Measurements from ENCODE around the gene TENM4.

TENM4 gene

GRCh38 chr11:78949976-78950690 lies 490.7 kb downstream of the TENM4 start:
- no peak for DNase-seq

GRCh38 chr11:78946945-78947902 lies 493.6 kb downstream of the TENM4 start:
- no peak for DNase-seq

GRCh38 chr11:78943841-78944240 lies 497.0 kb downstream of the TENM4 start:
- DNase-seq = no peak

GRCh38 chr11:78943154-78943553 lies 497.7 kb downstream of the TENM4 start:
- no peak for DNase-seq

- no peak for DNase-seq
Measured at GRCh38 chr11:78941226-78941851, 499.5 kb downstream of the TENM4 start.

GRCh38 chr11:78940500-78941225 lies 500.2 kb downstream of the TENM4 start:
- DNase-seq = no peak

- DNase-seq = no peak
Measured at GRCh38 chr11:78938971-78939370, 501.9 kb downstream of the TENM4 start.

- no peak for DNase-seq
Measured at GRCh38 chr11:78938036-78938435, 502.8 kb downstream of the TENM4 start.

- no peak for DNase-seq
Measured at GRCh38 chr11:78935398-78936068, 505.3 kb downstream of the TENM4 start.

GRCh38 chr11:78933350-78933749 lies 507.5 kb downstream of the TENM4 start:
- no peak for DNase-seq

- no peak for DNase-seq
Measured at GRCh38 chr11:78932757-78933156, 508.1 kb downstream of the TENM4 start.

GRCh38 chr11:78931891-78932290 lies 508.9 kb downstream of the TENM4 start:
- DNase-seq = no peak

GRCh38 chr11:78930810-78931523 lies 509.9 kb downstream of the TENM4 start:
- DNase-seq = no peak

- DNase-seq = no peak
Measured at GRCh38 chr11:78929906-78930220, 511.0 kb downstream of the TENM4 start.

- DNase-seq = no peak
Measured at GRCh38 chr11:78929207-78929905, 511.5 kb downstream of the TENM4 start.

GRCh38 chr11:78927511-78927910 lies 513.3 kb downstream of the TENM4 start:
- DNase-seq = no peak

- no peak for DNase-seq
Measured at GRCh38 chr11:78926633-78927338, 514.0 kb downstream of the TENM4 start.

- no peak for DNase-seq
Measured at GRCh38 chr11:78925387-78925786, 515.4 kb downstream of the TENM4 start.

GRCh38 chr11:78922859-78923625 lies 517.8 kb downstream of the TENM4 start:
- no peak for DNase-seq

- DNase-seq = no peak
Measured at GRCh38 chr11:78921509-78921908, 519.3 kb downstream of the TENM4 start.

Data from CD4-positive, alpha-beta T cell treated with Interleukin-1 beta for 1 hour (primary cell).